ENCODE measurements around the gene CBFA2T3. TPM values are rescaled to one million over a fixed set of nuclear protein-coding genes. Genes with fewer than 3 reads are reported as not detected.

The CBFA2T3 gene
- polyA plus RNA-seq, 1 experiment: not detected

- ChIA-PET POLR2A (no interaction called here), CTCF (no interaction called here)
- no peak for TF ChIP-seq CTCF (IDR thresholded peaks at IDR 0.05; ENCODE audit: low read depth, low read length)
- Histone ChIP-seq H3K4me3 (ENCODE audit: low read depth, low read length) (no peak overlapping the region), H3K27me3 (ENCODE audit: control insufficient read depth, insufficient read depth, low read length) (peaks cover 13% of the 10 kb centered on the region), H3K27ac (ENCODE audit: low read depth, low read length) (no peak overlapping the region), H3K9me3 (ENCODE audit: control insufficient read depth, insufficient read depth, low read length) (no peaks in the 10 kb centered on the region; the same call in 1 of the 2 replicates)
- DNase-seq (ENCODE audit: low read depth, low spot score): no peak
Observed at GRCh38 chr16:88985521-88985920, 8.5 kb upstream of the CBFA2T3 start.

GRCh38 chr16:88983771-88984687 lies 7.0 kb upstream of the CBFA2T3 start:
- ChIA-PET POLR2A (no interaction called here), CTCF (no interaction called here)
- no peak for DNase-seq (ENCODE audit: low read depth, low spot score)
- Histone ChIP-seq H3K4me3 (ENCODE audit: low read depth, low read length) (no peak overlapping the region), H3K27ac (ENCODE audit: low read depth, low read length) (no peak overlapping the region), H3K9me3 (ENCODE audit: control insufficient read depth, insufficient read depth, low read length) (no peaks in the 10 kb centered on the region; the same call in 1 of the 2 replicates), H3K27me3 (ENCODE audit: control insufficient read depth, insufficient read depth, low read length) (peaks cover 9% of the 10 kb centered on the region)
- TF ChIP-seq CTCF (IDR thresholded peaks at IDR 0.05; ENCODE audit: low read depth, low read length): no peak

GRCh38 chr16:88983165-88983564 lies 6.2 kb upstream of the CBFA2T3 start:
- Histone ChIP-seq H3K27ac (ENCODE audit: low read depth, low read length) (no peak overlapping the region), H3K27me3 (ENCODE audit: control insufficient read depth, insufficient read depth, low read length) (peaks cover 13% of the 10 kb centered on the region), H3K9me3 (ENCODE audit: control insufficient read depth, insufficient read depth, low read length) (no peaks in the 10 kb centered on the region; the same call in 1 of the 2 replicates), H3K4me3 (ENCODE audit: low read depth, low read length) (no peak overlapping the region)
- no peak for DNase-seq (ENCODE audit: low read depth, low spot score)
- POLR2A ChIA-PET: no interaction called here
- no peak for TF ChIP-seq CTCF (IDR thresholded peaks at IDR 0.05; ENCODE audit: low read depth, low read length)
- CTCF ChIA-PET: no interaction called here

- POLR2A ChIA-PET: no interaction called here
- no peak overlapping the region for H3K4me3 ChIP-seq (ENCODE audit: low read depth, low read length)
- H3K27me3 ChIP-seq (ENCODE audit: control insufficient read depth, insufficient read depth, low read length): peaks cover 20% of the 10 kb centered on the region
- H3K27ac ChIP-seq (ENCODE audit: low read depth, low read length): no peak overlapping the region
- CTCF ChIA-PET: no interaction called here
- no peaks in the 10 kb centered on the region; the same call in 1 of the 2 replicates for H3K9me3 ChIP-seq (ENCODE audit: control insufficient read depth, insufficient read depth, low read length)
- TF ChIP-seq CTCF (IDR thresholded peaks at IDR 0.05; ENCODE audit: low read depth, low read length): no peak
- DNase-seq (ENCODE audit: low read depth, low spot score): no peak
Observed at GRCh38 chr16:88982286-88983084, 5.5 kb upstream of the CBFA2T3 start.

Data from AG04450 (cell line).